HepG2 (cell line): Measurements from ENCODE around the gene LYRM9. TPM values are rescaled to one million over a fixed set of nuclear protein-coding genes. Genes with fewer than 3 reads are reported as not detected.

Source experiments
- ATAC-seq: fragments of 200-7000 bp; cut with Tn5 transposase; 3 replicates; pipeline ENCODE4 v1.9.1; 2020; ENCODE audit warnings: mild to moderate bottlenecking, moderate library complexity
- BruUV-seq: library from RNA; stranded (reverse); fragments of 400-500 nt; replicated peaks from 2 replicates; lab custom pipeline; 2021; lab: Mats Ljungman, UMichigan
- CTCF ChIA-PET: fragments of 300-600 bp; formaldehyde crosslinking; extraction: SDS; loops from one replicate; lab custom pipeline; 2021; ENCODE audit warnings: low total read pairs, inconsistent platforms, low intra/inter-chr PET ratio; lab: Yijun Ruan, JAX
- POLR2A ChIA-PET: fragments of 350-600 bp; sonication (Branson Sonifier 250); formaldehyde crosslinking; loops from one replicate; lab custom pipeline; 2020; ENCODE audit warnings: antibody characterized with exemption, inconsistent platforms; lab: Yijun Ruan, JAX
- DNase-seq: peaks from one replicate; pipeline ENCODE4 v3.0.0-alpha.2; 2015; ENCODE audit warnings: low spot score
- FAIRE-seq: peaks from 3 replicates; lab custom pipeline; 2011; peaks lifted over from hg19 to GRCh38; lab: Jason Lieb, UNC
- H2AFZ ChIP-seq: one replicate; pipeline ENCODE4 v1.6.1; 2011; ENCODE audit warnings: low read length, inconsistent platforms
- H3K27ac ChIP-seq: fragments of 300-600 bp; 3 replicates; pipeline ENCODE4 v1.8.0; 2011; ENCODE audit warnings: mixed run types, mild to moderate bottlenecking, mixed read lengths, low read length, inconsistent platforms; ENCODE audit not compliant: insufficient read depth; ENCODE audit errors: extremely low read length
- H3K27me3 ChIP-seq, 2 experiments: fragments of 200-600 bp in 1 of 2; 2 replicates in 1 of 2; 3 replicates in 1 of 2; pipeline versions ENCODE4 v1.6.0 to v1.8.0; 2011; ENCODE audit warnings: low read length in 2 of 2, mild to moderate bottlenecking in 2 of 2, moderate library complexity in 2 of 2, inconsistent platforms in 1 of 2; ENCODE audit not compliant: insufficient read depth in 2 of 2, control insufficient read depth in 1 of 2
- H3K36me3 ChIP-seq, 2 experiments: fragments of 200-600 bp in 1 of 2; replicated peaks in 1 of 2; 2 replicates in 1 of 2; 3 replicates in 1 of 2; pipeline versions ENCODE4 v1.5.1 to v1.8.0; 2011; ENCODE audit warnings: low read length in 2 of 2, inconsistent platforms in 1 of 2; ENCODE audit not compliant: insufficient read depth in 2 of 2, control insufficient read depth in 1 of 2
- H3K4me1 ChIP-seq: 2 replicates; pipeline ENCODE4 v1.5.1; 2012; ENCODE audit warnings: low read length, inconsistent platforms; ENCODE audit not compliant: insufficient read depth
- H3K4me2 ChIP-seq: 2 replicates; pipeline ENCODE4 v1.6.0; 2011; ENCODE audit warnings: low read depth, low read length, inconsistent platforms
- H3K4me3 ChIP-seq, 3 experiments: fragments of 200-600 bp in 1 of 3; sonication (generic), shearing (Covaris generic) in 1 of 3; replicated peaks in 1 of 3; 2 replicates each; pipeline ENCODE4 v1.5.1; 2011 to 2016; ENCODE audit warnings: low read length in 3 of 3, inconsistent platforms in 2 of 3, low read depth in 2 of 3, mild to moderate bottlenecking in 2 of 3, control low read depth in 1 of 3, mixed read lengths in 1 of 3; ENCODE audit not compliant: insufficient read depth in 1 of 3
- H3K79me2 ChIP-seq: one replicate; pipeline ENCODE4 v1.6.1; 2011; ENCODE audit warnings: low read length, inconsistent platforms; ENCODE audit not compliant: insufficient read depth
- H3K9ac ChIP-seq: 2 replicates; pipeline ENCODE4 v1.6.0; 2011; ENCODE audit warnings: mild to moderate bottlenecking, low read depth, low read length, inconsistent platforms; ENCODE audit not compliant: insufficient read depth
- H3K9me3 ChIP-seq: 2 replicates; pipeline ENCODE4 v1.5.1; 2012; ENCODE audit warnings: mild to moderate bottlenecking, low read length
- H4K20me1 ChIP-seq: 2 replicates; pipeline ENCODE4 v1.6.0; 2011; ENCODE audit warnings: inconsistent platforms, mild to moderate bottlenecking, low read length, moderate library complexity; ENCODE audit not compliant: insufficient read depth
- ADNP ChIP-seq: sonication (generic); formaldehyde crosslinking; IDR thresholded peaks from 2 replicates; pipeline ENCODE4 v1.4.0; 2020; ENCODE audit warnings: missing genetic modification reagents
- ARID5B ChIP-seq: IDR thresholded peaks from 2 replicates; pipeline ENCODE4 v1.4.0; 2020; ENCODE audit warnings: mild to moderate bottlenecking, missing genetic modification reagents
- CENPBD1 ChIP-seq: sonication (generic); formaldehyde crosslinking; IDR thresholded peaks from 2 replicates; pipeline ENCODE4 v1.8.0; 2022; ENCODE audit warnings: missing genetic modification reagents, low read depth, mild to moderate bottlenecking, borderline replicate concordance
- JUN ChIP-seq: sonication (generic); formaldehyde crosslinking; IDR thresholded peaks from 2 replicates; pipeline ENCODE4 v1.4.0; 2020; ENCODE audit warnings: mild to moderate bottlenecking, missing genetic modification reagents
- MED13 ChIP-seq: sonication (generic); formaldehyde crosslinking; IDR thresholded peaks from 2 replicates; pipeline ENCODE4 v1.5.0; 2020; ENCODE audit warnings: missing genetic modification reagents
- TBP ChIP-seq: sonication (generic); formaldehyde crosslinking; IDR thresholded peaks from 2 replicates; pipeline ENCODE4 v1.5.0; 2020; ENCODE audit warnings: missing genetic modification reagents
- ZFP90 ChIP-seq: sonication (generic); formaldehyde crosslinking; IDR thresholded peaks from 2 replicates; pipeline ENCODE4 v1.8.0; 2022; ENCODE audit warnings: missing genetic modification reagents, mild to moderate bottlenecking, inconsistent platforms, borderline replicate concordance
- ZNF468 ChIP-seq: sonication (generic); formaldehyde crosslinking; IDR thresholded peaks from 2 replicates; pipeline ENCODE4 v1.8.0; 2022; ENCODE audit warnings: mild to moderate bottlenecking, moderate library complexity, missing genetic modification reagents
- ZNF75D ChIP-seq: sonication (generic); formaldehyde crosslinking; IDR thresholded peaks from 2 replicates; pipeline ENCODE4 v1.8.1; 2023; ENCODE audit warnings: missing genetic modification reagents, mild to moderate bottlenecking, borderline replicate concordance
- ZNF768 ChIP-seq: sonication (generic); formaldehyde crosslinking; IDR thresholded peaks from 2 replicates; pipeline ENCODE4 v1.4.0; 2020; ENCODE audit warnings: missing genetic modification reagents
- WGBS: methylation state at CpG from one replicate; pipeline ENCODE4 v1.1.6; 2017; ENCODE audit warnings: low lambda C conversion rate; 5-methylcytosine and 5-hydroxymethylcytosine counted together
- in situ Hi-C: cut with HindIII; loops from 2 replicates; pipeline ENCODE4 v1.10.0; 2017; ENCODE audit warnings: low pct_unique_long_range_greater_than_20kb; ENCODE audit not compliant: extremely low pct_ligation_motif_present
- intact Hi-C: fragments of 100-400 bp; cut with micrococcal nuclease; formaldehyde crosslinking; loops from one replicate; pipeline ENCODE4 v1.10.0; 2022; ENCODE audit not compliant: unreplicated experiment
- polyA plus RNA-seq, 8 experiments: library from polyadenylated mRNA; depleted of rRNA in 3 of 8; stranded (reverse) in 7 of 8; unstranded in 1 of 8; fragments of >200 nt; fragmentation: Illumina TruSeq in 4 of 8; extraction: Trizol in 4 of 8; gene quantifications; 2 replicates each; pipeline versions ENCODE4 v1.2.1 to v1.2.3, GENCODE V29; 2011 to 2016; ENCODE audit warnings: low read depth in 4 of 8, missing spikeins in 1 of 8, mixed read lengths in 1 of 8; ENCODE audit not compliant: insufficient read depth in 1 of 8
- total RNA-seq, 5 experiments: library from RNA; depleted of rRNA; stranded (reverse); fragments of >200 nt; fragmentation: Illumina TruSeq; extraction: Trizol; gene quantifications; 2 replicates each; pipeline ENCODE4 v1.2.3, GENCODE V29; 2016; ENCODE audit warnings: low read depth in 1 of 5
- TF ChIP-seq, protein P1 (sequence below): sonication (generic); formaldehyde crosslinking; IDR thresholded peaks from 2 replicates; pipeline ENCODE4 v1.5.0; 2020; ENCODE audit warnings: missing genetic modification reagents
- TF ChIP-seq, protein P2 (sequence below): sonication (generic); formaldehyde crosslinking; IDR thresholded peaks from 2 replicates; pipeline ENCODE4 v1.4.0; 2020; ENCODE audit warnings: missing genetic modification reagents

The LYRM9 gene
- total and polyA plus RNA-seq, 2 of the 13 experiments (the other 11 are each of a cell fraction or from before 2014, with no cell fraction given): 0.24 to 0.66 TPM

DNA sequence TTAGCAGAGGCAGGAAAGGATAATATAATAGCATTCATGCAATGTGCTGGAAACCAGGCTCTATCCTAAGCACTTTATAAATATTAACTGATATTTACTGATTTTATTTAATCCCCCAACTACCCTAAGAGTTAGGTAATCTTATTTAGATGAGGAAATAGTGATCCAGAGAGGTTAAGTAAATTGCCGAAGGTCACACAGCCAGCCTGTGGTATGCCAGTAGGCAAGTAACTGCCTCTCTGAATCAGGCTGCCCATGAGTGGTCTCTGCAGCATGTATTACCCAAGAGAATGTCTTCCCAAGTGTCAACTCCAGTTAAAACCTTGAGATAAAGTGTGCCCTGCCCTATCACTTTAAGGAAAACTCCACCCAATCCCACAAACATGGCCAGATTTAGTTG, 25.3 kb upstream of the LYRM9 start:
- intact Hi-C loops (no loop called here), in situ Hi-C loops (no loop called here)
- no TSS peak for BruUV-seq

GRCh38 chr17:27917000-27917399, 23.8 kb upstream of the LYRM9 start:
- intact Hi-C loops: no loop called here
- 0% methylated on average over 1 of the region's 1 CpG for WGBS
- POLR2A ChIA-PET: no interaction called here
- TF ChIP-seq, protein P1, sequence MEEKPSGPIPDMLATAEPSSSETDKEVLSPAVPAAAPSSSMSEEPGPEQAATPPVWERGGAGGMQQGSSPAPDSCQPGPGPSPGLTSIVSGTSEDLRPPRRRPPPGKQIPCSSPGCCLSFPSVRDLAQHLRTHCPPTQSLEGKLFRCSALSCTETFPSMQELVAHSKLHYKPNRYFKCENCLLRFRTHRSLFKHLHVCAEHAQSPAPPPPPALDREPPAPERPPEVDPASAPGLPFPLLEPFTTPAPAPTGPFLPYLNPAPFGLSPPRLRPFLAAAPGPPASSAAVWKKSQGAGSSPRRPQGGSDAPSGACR (CRISPR knock-in tag): no peak
- TF ChIP-seq ZFP90 (CRISPR knock-in tag) (no peak), TBP (CRISPR knock-in tag) (no peak), ARID5B (CRISPR knock-in tag) (no peak), MED13 (CRISPR knock-in tag) (no peak), ZNF75D (CRISPR knock-in tag) (no peak)
- TF ChIP-seq, protein P2, sequence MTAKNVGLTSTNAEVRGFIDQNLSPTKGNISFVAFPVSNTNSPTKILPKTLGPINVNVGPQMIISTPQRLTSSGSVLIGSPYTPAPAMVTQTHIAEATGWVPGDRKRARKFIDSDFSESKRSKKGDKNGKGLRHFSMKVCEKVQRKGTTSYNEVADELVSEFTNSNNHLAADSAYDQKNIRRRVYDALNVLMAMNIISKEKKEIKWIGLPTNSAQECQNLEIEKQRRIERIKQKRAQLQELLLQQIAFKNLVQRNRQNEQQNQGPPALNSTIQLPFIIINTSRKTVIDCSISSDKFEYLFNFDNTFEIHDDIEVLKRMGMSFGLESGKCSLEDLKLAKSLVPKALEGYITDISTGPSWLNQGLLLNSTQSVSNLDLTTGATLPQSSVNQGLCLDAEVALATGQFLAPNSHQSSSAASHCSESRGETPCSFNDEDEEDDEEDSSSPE (CRISPR knock-in tag): no peak

More for the DNA sequence above, 25.3 kb upstream of the LYRM9 start:
- Histone ChIP-seq H3K36me3 (no peaks in the 10 kb centered on the region), H3K27ac (no peak overlapping the region), H3K4me2 (no peak overlapping the region), H3K27me3 (no peaks in the 10 kb centered on the region; a peak in 1 of 5 replicates), H3K79me2 (no peaks in the 10 kb centered on the region), H3K4me1 (no peaks in the 10 kb centered on the region), H3K9me3 (no peaks in the 10 kb centered on the region), H2AFZ (no peak overlapping the region), H3K4me3 (no peak overlapping the region), H4K20me1 (no peaks in the 10 kb centered on the region), H3K9ac (no peak overlapping the region)
- peak; percentile 23; the same call in 1 of the 2 replicates for TF ChIP-seq ZNF768 (CRISPR knock-in tag)
- no peak for TF ChIP-seq CENPBD1 (CRISPR knock-in tag)
- TF ChIP-seq ZNF468 (CRISPR knock-in tag): no peak
- TF ChIP-seq JUN (CRISPR knock-in tag): no peak
- TF ChIP-seq ADNP (CRISPR knock-in tag): no peak
- WGBS: 89% methylated on average over 1 of the region's 1 CpG
- ATAC-seq (no peak), FAIRE-seq (no peak), DNase-seq (no peak)
- ChIA-PET CTCF (no interaction called here), POLR2A (no interaction called here)

More at GRCh38 chr17:27917000-27917399, 23.8 kb upstream of the LYRM9 start:
- Histone ChIP-seq H3K9me3 (no peaks in the 10 kb centered on the region), H3K9ac (no peak overlapping the region), H3K36me3 (no peaks in the 10 kb centered on the region), H3K27me3 (no peaks in the 10 kb centered on the region; a peak in 1 of 5 replicates), H4K20me1 (no peaks in the 10 kb centered on the region), H3K4me1 (no peaks in the 10 kb centered on the region), H3K4me3 (no peak overlapping the region), H3K79me2 (no peaks in the 10 kb centered on the region), H3K4me2 (no peak overlapping the region), H3K27ac (no peak overlapping the region), H2AFZ (no peak overlapping the region)
- FAIRE-seq (no peak), ATAC-seq (no peak), DNase-seq (no peak)
- in situ Hi-C loops: no loop called here
- no TSS peak for BruUV-seq
- CTCF ChIA-PET: no interaction called here
